ENCODE results near the gene SCARF1.

The SCARF1 gene

DNA sequence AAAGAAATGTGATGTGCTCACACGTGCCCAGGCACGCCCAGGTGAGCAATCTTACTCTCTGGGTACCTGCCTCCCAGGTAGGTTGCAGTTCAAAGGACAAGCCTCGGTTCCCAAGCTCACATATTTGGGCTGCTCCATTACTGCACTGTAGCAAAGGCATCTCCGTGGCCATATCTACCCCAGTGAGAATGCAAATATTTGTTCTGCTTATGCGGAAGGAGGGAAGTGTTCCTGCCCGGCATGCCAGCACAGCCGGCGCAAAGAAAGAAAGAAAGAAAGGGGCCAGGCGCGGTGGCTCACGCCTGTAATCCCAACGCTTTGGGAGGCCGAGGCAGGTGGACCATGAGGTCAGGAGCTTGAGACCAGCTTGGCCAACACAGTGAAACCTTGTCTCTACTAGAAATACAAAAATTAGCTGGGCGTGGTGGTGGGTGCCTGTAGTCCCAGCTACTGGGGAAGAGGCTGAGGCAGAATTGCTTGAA lies 47.6 kb downstream of the SCARF1 start:
- no peak for DNase-seq

DNA sequence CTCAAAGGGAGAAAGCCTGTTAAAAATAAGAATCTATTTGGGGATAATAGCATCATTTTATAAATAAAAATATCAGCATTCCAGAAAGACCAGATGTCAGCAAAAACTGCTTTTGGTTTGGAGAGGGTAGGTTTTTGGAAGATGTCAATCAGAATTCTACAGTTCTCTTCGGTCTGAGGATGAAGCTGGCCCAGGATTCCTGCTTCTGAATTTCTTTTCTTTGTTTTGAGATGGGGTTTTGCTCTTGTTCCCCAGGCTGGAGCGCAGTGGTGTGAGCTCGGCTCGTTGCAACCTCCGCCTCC lies 52.0 kb downstream of the SCARF1 start:
- no peak for DNase-seq

DNA sequence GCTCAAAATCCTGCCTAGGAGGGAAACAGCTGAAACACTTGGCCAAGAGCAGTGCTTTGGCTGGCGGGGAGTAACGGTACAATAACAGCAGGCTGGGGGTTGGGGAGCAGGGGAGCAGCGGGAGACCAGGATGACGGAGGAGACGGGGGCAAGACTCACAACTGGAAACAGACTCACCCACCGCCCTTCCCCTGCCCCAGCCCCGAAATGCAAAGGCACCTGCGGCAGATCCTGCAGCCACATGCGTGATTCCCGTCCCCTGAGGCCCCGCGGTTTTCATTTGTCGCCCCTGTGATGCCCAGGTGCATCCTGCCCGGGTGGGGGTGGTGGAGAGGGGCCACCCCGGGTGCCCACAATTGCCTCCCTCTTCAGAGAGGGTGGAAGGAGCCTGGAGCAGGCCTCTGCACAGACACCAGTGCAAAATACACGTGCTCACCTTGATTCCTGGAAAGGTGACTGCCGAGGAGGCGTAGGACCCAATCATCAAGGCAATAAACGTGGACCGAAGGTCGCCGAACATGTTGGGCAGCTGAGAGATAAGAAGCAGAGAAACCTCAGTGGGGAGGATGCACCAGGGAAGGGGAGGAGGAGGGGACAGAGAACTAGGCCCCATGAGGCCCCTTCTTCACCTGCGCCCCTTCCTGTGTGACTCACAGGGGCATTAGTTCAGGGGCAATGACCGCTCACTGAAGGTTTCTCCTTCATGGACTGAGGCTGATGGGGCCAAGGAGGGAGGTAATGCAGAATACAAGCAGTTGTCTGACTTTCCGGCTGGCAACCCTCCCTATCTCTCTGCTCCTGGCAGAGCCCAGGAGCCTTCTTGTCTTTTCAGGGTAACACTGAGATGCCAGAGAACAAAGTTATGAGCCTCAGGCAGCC lies 52.5 kb downstream of the SCARF1 start:
- no peak for DNase-seq

DNA sequence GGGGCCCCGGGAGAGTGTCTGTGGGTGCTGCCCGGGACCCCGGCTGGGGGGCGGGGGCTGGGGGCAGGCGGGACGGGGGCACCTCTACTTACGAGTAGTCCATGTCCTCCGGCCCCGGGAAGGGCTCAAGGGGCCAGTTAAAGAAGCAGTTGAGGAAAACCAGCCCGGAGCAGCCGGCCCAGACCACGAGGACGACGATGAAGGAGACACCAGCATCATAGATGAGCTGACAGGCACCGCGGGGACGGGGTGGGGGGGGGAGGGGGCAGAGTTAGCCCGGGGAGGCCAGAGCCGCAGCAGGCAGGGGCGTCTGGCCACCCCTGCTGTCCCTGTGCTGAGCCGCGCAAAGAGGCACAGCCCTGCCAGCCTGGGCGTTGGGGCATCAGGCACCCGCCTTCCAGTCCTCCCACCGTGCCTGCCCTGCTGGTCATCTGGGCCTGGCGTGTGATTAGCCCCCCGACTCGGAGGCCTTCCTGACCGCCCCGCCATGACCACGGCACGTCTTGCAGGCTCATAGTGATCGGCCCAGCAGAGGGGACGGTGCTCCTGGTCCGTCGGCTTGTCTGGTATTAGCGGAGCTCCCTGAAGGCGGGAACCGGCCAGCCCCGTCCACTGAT lies 54.0 kb downstream of the SCARF1 start:
- no peak for DNase-seq

DNA sequence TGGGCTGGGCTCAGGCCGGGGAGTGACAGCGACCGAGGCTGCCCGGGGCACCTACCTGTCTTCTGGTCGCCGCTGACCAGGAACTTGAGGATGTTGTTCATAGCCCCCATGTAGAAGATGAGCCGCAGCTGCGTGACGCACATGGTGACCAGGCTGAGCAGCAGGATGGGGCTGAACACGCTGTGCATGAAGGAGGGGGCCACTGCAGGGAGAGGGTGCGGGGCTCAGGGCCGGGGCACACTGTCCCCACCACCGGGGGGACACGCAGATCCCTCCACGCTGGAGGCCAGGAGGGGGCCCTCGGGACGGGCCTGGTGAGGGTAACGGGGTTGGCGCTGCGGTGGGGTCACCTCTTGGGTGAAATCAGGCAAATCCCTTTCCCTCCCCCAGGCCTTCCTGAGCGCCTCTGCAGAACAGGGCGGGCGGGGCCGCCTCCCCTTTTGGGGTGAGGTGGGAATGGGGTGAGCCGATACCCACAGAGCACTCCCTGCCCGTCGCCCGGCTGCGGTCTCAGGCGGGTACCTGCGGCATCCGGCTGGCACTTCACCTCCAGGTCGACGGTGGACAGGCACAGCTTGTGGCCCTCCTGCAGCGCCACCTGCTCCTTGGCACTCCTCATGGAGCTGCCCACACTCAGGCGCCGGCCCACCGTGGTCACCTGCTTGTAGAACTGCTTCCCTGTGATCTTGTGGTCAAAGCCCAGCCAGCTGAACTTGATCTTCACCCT lies 54.6 kb downstream of the SCARF1 start:
- no peak for DNase-seq

DNA sequence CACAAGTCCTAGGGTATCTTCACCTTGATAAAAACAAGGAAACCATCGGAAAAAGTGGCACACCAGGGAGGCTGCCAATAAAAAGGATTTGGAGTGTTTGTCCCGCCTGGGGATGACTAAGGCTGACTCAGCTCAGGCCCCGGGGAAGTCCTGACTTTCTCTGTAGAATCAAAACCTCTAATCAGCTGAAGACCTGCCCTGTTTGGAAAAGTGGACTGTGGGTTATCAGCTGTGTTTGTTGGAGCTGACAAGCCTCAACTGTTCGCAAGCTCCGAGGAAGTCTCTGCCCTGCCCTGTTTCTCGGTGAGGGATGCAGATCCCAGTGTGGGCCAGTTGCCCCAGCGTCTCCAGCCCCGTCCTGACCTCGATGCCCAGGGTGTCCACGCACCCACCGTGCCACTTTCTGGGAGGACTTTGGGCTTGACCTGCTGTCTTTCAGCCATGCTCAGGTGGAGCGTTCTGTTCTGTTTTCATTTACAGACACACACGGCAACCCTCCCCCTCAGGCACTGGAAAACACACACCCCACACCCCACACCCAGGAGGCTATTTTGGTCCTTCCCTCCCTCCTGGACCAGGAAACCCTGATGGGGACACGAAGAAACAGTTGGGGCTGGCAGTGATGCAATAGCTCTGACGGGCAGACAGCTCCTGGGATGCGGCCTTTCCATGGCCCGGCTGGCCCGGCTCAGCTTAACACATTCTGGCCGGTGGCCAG lies 55.3 kb downstream of the SCARF1 start:
- DNase-seq = no peak

DNA sequence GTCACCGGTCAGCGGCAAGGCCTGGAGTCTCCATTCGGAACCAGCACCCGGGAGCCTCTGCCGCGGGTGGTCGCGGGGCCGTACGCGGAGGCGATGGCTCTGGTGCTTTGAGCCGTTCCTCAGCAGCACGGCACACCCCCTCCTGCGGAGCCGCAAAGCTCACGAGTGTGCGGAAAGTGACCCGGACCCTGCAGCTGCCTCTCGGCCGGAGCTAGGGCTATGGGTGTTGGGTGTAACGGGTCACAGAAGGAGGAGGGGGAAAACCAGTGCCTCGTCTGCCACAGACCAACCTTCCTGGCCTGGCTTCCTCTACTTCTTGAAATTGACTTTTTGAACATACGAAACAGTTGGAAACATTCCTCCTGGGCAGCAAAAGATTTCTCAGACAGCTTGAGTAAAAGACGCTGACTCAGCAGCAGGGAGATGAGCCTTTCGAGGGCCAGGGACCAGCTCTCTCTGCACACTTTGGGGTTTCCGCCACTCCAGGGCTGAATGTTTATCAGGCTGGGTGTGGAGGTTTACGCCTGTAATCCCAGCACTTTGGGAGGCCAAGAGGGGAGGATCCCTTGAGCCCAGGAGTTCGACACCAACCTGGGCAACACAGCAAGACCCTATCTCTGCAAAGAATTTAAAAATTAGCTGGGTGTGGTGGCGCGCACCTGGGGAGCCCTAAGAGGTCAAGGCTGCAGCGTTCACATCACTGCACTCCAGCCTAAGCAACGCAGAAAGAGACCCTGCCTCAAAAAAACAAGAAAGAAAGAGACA lies 56.5 kb downstream of the SCARF1 start:
- no peak for DNase-seq

DNA sequence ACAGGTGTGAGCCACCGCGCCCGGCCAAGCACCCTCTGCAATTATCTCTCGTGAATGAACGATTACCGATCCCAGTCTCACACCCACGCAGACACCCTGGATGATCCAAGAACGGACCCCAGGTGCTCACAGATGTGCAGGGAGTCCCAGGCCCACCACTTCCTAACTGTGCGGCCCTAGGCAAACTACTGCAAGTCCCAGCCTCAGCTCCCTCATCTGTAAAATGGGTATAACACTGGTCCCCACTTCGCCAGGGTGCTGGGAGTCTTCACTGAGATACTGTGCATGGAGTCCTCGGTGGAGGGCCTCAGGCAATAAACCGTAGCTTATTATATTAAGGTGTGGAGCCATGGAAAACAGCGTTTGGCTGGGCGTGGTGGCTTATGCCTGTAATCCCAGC lies 61.4 kb downstream of the SCARF1 start:
- DNase-seq = no peak
